ENCODE data around the gene NELFB. TPM values are rescaled to one million over a fixed set of nuclear protein-coding genes. Genes with fewer than 3 reads are reported as not detected.
A peak's percentile ranks its signal among the peaks of the same experiment; 100 is the strongest.

Gene NELFB
- total RNA-seq, 1 experiment from 2014 or later: 17.8 TPM

DNA sequence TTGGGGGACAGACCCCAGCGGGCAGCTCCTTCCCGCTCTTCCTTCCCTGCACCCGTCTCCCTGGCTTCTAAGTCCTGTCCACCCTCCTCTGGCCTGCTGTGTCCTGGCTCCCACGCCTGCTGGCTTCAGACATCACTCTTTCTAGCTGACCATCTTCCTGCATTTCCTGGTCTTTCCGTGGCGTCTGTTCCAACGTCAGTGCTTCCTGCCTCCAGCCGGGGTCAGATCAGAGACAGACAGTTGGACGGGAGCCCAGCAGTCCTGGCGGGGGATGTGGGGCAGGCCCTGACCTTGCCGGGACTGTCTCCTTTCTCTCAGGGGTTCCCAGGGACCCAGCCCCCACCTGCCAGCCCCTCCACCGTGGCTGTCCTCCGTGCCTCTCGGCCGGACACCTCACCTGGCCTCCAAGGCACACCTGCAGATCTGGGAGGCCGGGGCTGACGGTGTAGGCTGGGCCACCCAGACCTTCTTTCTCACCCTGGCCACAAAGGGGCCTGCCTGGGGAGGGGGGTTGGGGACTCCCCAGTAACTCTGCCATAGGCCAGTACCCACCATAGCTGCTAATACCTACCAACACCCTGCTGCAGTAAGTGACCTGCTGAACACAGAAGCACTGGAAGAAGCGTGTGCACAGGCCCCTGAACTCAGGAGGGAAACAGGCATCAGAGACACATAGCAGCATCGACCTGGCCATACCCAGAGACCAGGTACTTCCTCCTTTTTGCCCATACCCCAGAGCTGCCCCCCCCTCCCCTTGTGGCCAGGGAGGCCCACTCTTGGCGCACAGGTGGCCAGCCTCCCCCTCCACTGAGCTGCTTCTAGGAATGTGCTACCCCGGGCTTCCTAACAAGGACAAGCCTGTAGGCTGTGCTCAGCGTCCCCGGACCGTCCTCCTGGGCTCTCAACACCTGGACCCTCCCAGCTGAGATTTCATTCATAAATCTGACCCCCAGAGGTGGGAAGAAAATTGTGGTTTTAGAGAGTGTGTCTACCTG lies 41.8 kb downstream of the NELFB start:
- H4K20me1 ChIP-seq (ENCODE audit: insufficient read depth, low read depth, low read length): no peaks in the 10 kb centered on the region; the same call in 1 of the 2 replicates
- H3K27ac ChIP-seq (ENCODE audit: low read length): no peak overlapping the region
- H3K4me1 ChIP-seq (ENCODE audit: low read length): peaks cover 24% of the 10 kb centered on the region
- no peaks in the 10 kb centered on the region for H3K9me2 ChIP-seq (replicated peaks; ENCODE audit: insufficient read depth, low read length)
- no peaks in the 10 kb centered on the region for H3K79me2 ChIP-seq (ENCODE audit: low read length)
- H3K4me2 ChIP-seq (ENCODE audit: low read depth, low read length, poor library complexity, severe bottlenecking): no peak overlapping the region
- no peak overlapping the region for H3K4me3 ChIP-seq (ENCODE audit: low read length)
- peak; percentile 70 for DNase-seq
- no peaks in the 10 kb centered on the region for H3K36me3 ChIP-seq (ENCODE audit: insufficient read depth, low read length)
- H3K9me3 ChIP-seq (ENCODE audit: low read length): no peaks in the 10 kb centered on the region
- H2AFZ ChIP-seq (ENCODE audit: low read length): no peak overlapping the region
- no peak overlapping the region for H3K9ac ChIP-seq (ENCODE audit: low read length)
- H3K27me3 ChIP-seq (ENCODE audit: low read length): no peaks in the 10 kb centered on the region

- Histone ChIP-seq H3K4me1 (ENCODE audit: low read length) (peaks cover 28% of the 10 kb centered on the region), H3K9me3 (ENCODE audit: low read length) (no peaks in the 10 kb centered on the region), H3K9ac (ENCODE audit: low read length) (no peak overlapping the region), H3K27ac (ENCODE audit: low read length) (no peak overlapping the region), H3K9me2 (replicated peaks; ENCODE audit: insufficient read depth, low read length) (no peaks in the 10 kb centered on the region), H3K4me2 (ENCODE audit: low read depth, low read length, poor library complexity, severe bottlenecking) (no peak overlapping the region), H2AFZ (ENCODE audit: low read length) (no peak overlapping the region), H3K36me3 (ENCODE audit: insufficient read depth, low read length) (no peaks in the 10 kb centered on the region), H3K4me3 (ENCODE audit: low read length) (no peak overlapping the region), H3K79me2 (ENCODE audit: low read length) (no peaks in the 10 kb centered on the region), H3K27me3 (ENCODE audit: low read length) (no peaks in the 10 kb centered on the region), H4K20me1 (ENCODE audit: insufficient read depth, low read depth, low read length) (no peaks in the 10 kb centered on the region; the same call in 1 of the 2 replicates)
- no peak for DNase-seq
Measured at GRCh38 chr9:137297966-137298365, 42.8 kb downstream of the NELFB start.

DNA sequence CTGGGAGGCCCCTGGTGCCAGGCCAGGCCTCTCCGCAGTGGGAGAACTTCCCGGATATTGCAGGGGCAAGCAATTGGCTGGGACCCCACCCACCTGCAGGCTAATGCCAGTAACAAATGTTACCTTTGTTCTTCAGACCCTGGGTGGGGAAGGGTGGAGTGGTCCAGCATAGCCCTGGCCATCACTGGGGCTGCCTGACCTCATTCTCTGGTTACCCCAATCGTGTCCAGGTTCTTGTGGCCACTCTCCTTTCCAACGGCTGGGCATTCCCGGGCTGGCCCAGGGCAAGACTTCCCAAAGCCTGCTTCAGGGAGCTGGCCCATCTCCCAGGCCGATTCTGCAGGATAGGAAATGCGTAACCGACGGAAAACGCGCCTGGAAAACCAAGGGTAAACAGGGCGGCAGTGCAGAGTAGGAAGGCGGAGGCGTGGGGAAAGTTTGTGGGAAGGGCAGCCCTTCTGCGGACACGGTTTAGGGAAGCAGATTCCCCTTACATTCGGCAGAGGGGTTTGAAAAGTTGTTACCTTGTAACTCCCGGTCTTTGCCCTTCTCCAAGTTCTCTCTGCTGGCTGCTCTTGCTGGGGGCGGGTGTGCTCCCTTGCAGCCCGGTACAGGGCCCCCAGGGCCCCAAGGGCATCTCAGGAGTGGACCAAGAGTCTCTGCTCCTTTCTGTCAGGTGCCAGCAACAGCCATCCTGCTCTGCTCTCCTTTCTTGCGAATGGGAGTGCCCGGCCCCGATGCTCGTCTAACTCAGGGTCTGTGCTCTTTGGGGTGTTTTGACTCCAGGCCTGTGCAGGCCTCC lies 43.5 kb downstream of the NELFB start:
- Histone ChIP-seq H3K4me3 (ENCODE audit: low read length) (no peak overlapping the region), H3K4me2 (ENCODE audit: low read depth, low read length, poor library complexity, severe bottlenecking) (no peak overlapping the region), H3K79me2 (ENCODE audit: low read length) (no peaks in the 10 kb centered on the region), H3K9me3 (ENCODE audit: low read length) (no peaks in the 10 kb centered on the region), H4K20me1 (ENCODE audit: insufficient read depth, low read depth, low read length) (no peaks in the 10 kb centered on the region; the same call in 1 of the 2 replicates), H2AFZ (ENCODE audit: low read length) (no peak overlapping the region), H3K27ac (ENCODE audit: low read length) (no peak overlapping the region), H3K27me3 (ENCODE audit: low read length) (no peaks in the 10 kb centered on the region), H3K4me1 (ENCODE audit: low read length) (peaks cover 28% of the 10 kb centered on the region), H3K9ac (ENCODE audit: low read length) (no peak overlapping the region), H3K9me2 (replicated peaks; ENCODE audit: insufficient read depth, low read length) (no peaks in the 10 kb centered on the region), H3K36me3 (ENCODE audit: insufficient read depth, low read length) (no peaks in the 10 kb centered on the region)
- no peak for DNase-seq

DNA sequence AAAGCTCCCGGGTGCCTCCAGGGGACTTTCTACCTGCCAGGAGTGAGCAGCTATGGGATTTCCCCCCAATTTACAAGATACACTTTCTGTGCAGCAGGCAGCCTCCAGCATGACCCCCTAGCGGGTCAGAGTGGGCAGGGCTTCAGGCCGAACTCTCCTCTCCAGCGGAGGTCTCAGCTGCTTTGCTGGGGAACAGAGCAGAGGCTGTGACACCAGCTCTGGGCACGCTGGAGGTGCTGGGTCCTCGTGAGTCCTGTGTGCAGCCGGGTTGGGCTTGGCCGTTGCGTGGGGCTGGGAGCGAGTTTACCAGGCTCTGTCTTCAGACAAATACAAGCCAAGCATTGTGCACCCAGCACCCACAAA lies 44.1 kb downstream of the NELFB start:
- Histone ChIP-seq H3K9ac (ENCODE audit: low read length) (no peak overlapping the region), H4K20me1 (ENCODE audit: insufficient read depth, low read depth, low read length) (no peaks in the 10 kb centered on the region; the same call in 1 of the 2 replicates)
- DNase-seq: no peak

DNA sequence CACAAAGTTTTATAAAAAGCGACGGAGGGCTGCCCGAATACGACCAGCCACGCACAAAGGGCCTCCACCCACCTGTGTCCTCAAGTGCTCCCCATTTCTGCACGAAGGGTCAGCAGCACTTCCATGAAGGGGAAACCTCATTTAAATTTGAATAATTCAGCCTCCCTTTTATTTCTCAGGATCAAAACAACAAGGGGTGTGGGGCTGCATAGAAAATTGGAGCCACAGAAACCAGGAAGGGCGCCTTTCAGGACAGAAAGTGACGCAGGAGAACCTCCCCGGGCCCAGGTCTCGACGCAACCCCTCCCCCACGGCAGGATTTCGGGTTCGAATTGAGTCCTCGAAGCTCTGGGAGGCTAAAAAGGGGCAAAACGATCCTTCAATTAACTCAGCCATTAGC lies 44.8 kb downstream of the NELFB start:
- Histone ChIP-seq H2AFZ (ENCODE audit: low read length) (no peak overlapping the region), H3K9me2 (replicated peaks; ENCODE audit: insufficient read depth, low read length) (no peaks in the 10 kb centered on the region), H3K4me1 (ENCODE audit: low read length) (peaks cover 28% of the 10 kb centered on the region), H3K27me3 (ENCODE audit: low read length) (no peaks in the 10 kb centered on the region), H3K9me3 (ENCODE audit: low read length) (no peaks in the 10 kb centered on the region), H3K79me2 (ENCODE audit: low read length) (no peaks in the 10 kb centered on the region), H4K20me1 (ENCODE audit: insufficient read depth, low read depth, low read length) (no peaks in the 10 kb centered on the region; the same call in 1 of the 2 replicates), H3K27ac (ENCODE audit: low read length) (no peak overlapping the region), H3K36me3 (ENCODE audit: insufficient read depth, low read length) (no peaks in the 10 kb centered on the region), H3K9ac (ENCODE audit: low read length) (no peak overlapping the region), H3K4me2 (ENCODE audit: low read depth, low read length, poor library complexity, severe bottlenecking) (no peak overlapping the region), H3K4me3 (ENCODE audit: low read length) (no peak overlapping the region)
- DNase-seq: no peak

More for the DNA sequence above, 44.1 kb downstream of the NELFB start:
- no peak overlapping the region for H3K27ac ChIP-seq (ENCODE audit: low read length)
- peaks cover 28% of the 10 kb centered on the region for H3K4me1 ChIP-seq (ENCODE audit: low read length)
- H3K9me3 ChIP-seq (ENCODE audit: low read length): no peaks in the 10 kb centered on the region
- no peaks in the 10 kb centered on the region for H3K36me3 ChIP-seq (ENCODE audit: insufficient read depth, low read length)
- H3K4me2 ChIP-seq (ENCODE audit: low read depth, low read length, poor library complexity, severe bottlenecking): no peak overlapping the region
- H3K9me2 ChIP-seq (replicated peaks; ENCODE audit: insufficient read depth, low read length): no peaks in the 10 kb centered on the region
- H3K79me2 ChIP-seq (ENCODE audit: low read length): no peaks in the 10 kb centered on the region
- H3K4me3 ChIP-seq (ENCODE audit: low read length): no peak overlapping the region
- H2AFZ ChIP-seq (ENCODE audit: low read length): no peak overlapping the region
- H3K27me3 ChIP-seq (ENCODE audit: low read length): no peaks in the 10 kb centered on the region

DNA sequence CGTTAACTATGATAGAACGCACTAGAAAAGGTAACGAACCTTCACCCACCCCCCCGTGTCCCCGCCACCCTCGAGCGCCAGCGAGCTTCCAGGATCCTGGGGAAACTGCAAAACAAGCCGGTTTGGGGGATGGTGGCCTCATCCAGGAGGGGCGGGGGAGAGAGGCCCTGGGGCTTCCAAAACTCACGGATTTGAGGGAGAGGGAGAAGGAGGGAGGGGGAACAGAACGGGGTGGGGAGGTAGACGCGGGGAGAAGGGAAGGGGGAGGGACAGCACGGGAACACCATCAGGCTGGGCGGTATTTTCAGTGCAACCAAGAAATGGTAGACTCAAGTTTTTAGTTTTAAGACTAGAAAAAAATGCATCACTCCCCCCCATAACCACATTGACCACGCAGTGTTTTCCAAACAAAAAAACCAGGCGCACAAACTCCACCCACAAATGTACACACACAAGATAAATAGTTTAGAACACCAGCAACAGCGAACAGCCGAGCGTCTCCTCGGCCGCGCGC lies 45.5 kb downstream of the NELFB start:
- no peaks in the 10 kb centered on the region; the same call in 1 of the 2 replicates for H4K20me1 ChIP-seq (ENCODE audit: insufficient read depth, low read depth, low read length)
- no peaks in the 10 kb centered on the region for H3K27me3 ChIP-seq (ENCODE audit: low read length)
- H3K4me1 ChIP-seq (ENCODE audit: low read length): peaks cover 31% of the 10 kb centered on the region
- no peak overlapping the region for H3K9ac ChIP-seq (ENCODE audit: low read length)
- H3K9me2 ChIP-seq (replicated peaks; ENCODE audit: insufficient read depth, low read length): no peaks in the 10 kb centered on the region
- no peak overlapping the region for H3K4me2 ChIP-seq (ENCODE audit: low read depth, low read length, poor library complexity, severe bottlenecking)
- H3K4me3 ChIP-seq (ENCODE audit: low read length): no peak overlapping the region
- H3K9me3 ChIP-seq (ENCODE audit: low read length): no peaks in the 10 kb centered on the region
- no peaks in the 10 kb centered on the region for H3K79me2 ChIP-seq (ENCODE audit: low read length)
- no peak overlapping the region for H2AFZ ChIP-seq (ENCODE audit: low read length)
- no peak for DNase-seq
- no peak overlapping the region for H3K27ac ChIP-seq (ENCODE audit: low read length)
- H3K36me3 ChIP-seq (ENCODE audit: insufficient read depth, low read length): no peaks in the 10 kb centered on the region

DNA sequence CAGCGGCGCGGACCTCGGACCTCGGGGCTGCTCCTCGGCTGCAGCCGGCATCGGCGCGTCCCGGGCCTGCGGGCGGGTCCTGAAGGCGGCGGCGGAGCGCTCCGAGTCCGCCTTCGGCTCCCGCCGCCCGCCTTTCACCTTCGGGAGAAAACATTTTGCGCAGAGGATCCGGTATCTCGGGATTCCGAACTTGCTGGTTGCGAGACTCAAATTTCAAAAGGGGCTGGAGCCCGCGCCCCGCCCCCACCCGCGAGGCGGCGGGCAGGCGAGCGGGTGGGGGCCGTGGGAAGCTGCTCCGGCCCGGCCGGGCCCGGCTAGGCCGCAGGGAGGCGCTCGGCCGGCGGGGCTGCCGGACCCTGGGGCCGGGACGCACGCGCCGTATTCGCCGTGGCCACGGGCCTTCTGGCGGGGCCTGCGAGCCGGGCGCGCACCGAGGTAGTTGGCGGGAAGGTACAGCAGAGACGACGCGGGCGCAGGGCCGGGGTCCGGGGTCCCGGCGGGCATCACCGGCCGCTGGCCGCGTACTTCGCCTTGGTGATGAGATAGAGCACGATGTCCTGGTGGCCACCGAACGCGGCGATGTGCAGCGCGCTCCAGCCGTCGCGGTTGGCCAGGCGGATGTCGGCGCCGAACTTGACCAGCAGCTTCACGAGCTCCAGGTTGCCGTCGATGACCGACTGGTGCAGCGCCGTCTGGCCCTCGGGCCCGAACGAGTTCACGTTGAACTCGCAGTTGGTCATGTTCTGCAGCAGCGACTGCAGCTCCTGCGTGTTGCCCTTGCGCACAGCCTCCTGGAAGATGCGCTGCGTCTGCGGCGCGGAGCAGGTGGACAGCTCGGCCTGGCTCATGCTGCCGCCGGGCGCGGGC lies 46.2 kb downstream of the NELFB start:
- H3K4me3 ChIP-seq (ENCODE audit: low read length): no peak overlapping the region
- no peak overlapping the region for H2AFZ ChIP-seq (ENCODE audit: low read length)
- H3K4me1 ChIP-seq (ENCODE audit: low read length): peaks cover 35% of the 10 kb centered on the region
- DNase-seq: no peak
- H3K79me2 ChIP-seq (ENCODE audit: low read length): no peaks in the 10 kb centered on the region
- H3K9ac ChIP-seq (ENCODE audit: low read length): no peak overlapping the region
- no peaks in the 10 kb centered on the region; the same call in 1 of the 2 replicates for H4K20me1 ChIP-seq (ENCODE audit: insufficient read depth, low read depth, low read length)
- H3K27ac ChIP-seq (ENCODE audit: low read length): no peak overlapping the region
- H3K27me3 ChIP-seq (ENCODE audit: low read length): no peaks in the 10 kb centered on the region
- no peaks in the 10 kb centered on the region for H3K9me2 ChIP-seq (replicated peaks; ENCODE audit: insufficient read depth, low read length)
- no peaks in the 10 kb centered on the region for H3K9me3 ChIP-seq (ENCODE audit: low read length)
- no peaks in the 10 kb centered on the region for H3K36me3 ChIP-seq (ENCODE audit: insufficient read depth, low read length)
- H3K4me2 ChIP-seq (ENCODE audit: low read depth, low read length, poor library complexity, severe bottlenecking): no peak overlapping the region

Data from Karpas-422 (cell line).